Gastrocnemius medialis (tissue), 4 donors: Measurements from ENCODE around the gene CCNC.

Experiments
- POLR2A ChIP-seq, 2 donors: fragments of 450-650 bp; IDR thresholded peaks; one replicate each; pipeline ENCODE4 v1.6.1; 2017; ENCODE audit warnings: antibody characterized with exemption in 2 of 2, mild to moderate bottlenecking in 2 of 2, moderate library complexity in 2 of 2
- TF ChIP-seq, protein P1 (sequence below), 5 experiments: fragments of 450-650 bp in 3 of 5; fragments of 200-600 bp in 2 of 5; sonication (generic) in 2 of 5; IDR thresholded peaks in 4 of 5; conservative IDR thresholded peaks in 1 of 5; 1 replicate in 4 of 5; 2 replicates in 1 of 5; pipeline ENCODE4 v1.5.1; 2016 to 2019; ENCODE audit warnings: antibody characterized with exemption in 5 of 5, mild to moderate bottlenecking in 3 of 5, moderate library complexity in 3 of 5

DNA sequence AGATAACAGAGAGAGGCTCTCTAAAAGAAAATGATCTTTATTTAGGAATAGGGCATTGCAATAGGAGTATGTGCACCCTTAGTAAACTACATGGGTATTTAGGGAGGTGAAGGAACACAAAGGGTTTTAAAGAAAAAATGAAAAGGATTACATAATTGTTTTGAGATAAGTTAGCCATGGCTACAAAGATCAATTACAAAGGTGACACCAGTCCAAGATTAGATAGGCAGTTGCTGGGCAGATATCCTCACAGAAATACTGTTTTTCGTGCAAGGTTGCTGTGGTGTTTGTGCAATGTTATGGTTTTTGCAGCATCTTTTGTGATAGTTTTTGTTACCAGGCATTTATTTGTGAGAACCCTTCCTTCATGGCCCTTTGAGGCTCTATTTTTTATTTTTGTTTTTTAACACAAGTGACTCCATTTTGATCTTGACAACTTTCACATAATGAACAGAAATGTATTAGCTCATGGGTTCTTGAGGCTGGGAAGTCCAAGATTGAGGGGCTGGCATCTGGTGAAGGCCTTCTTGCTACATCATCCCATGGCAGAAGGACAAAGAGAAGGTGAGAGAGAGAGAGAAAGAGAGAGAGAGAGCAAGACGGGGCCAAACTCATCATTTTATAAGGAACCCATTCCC is 5.6 kb upstream of the CCNC start:
- TF ChIP-seq POLR2A (IDR thresholded peaks at IDR 0.05) = no peak
- TF ChIP-seq, protein P1, sequence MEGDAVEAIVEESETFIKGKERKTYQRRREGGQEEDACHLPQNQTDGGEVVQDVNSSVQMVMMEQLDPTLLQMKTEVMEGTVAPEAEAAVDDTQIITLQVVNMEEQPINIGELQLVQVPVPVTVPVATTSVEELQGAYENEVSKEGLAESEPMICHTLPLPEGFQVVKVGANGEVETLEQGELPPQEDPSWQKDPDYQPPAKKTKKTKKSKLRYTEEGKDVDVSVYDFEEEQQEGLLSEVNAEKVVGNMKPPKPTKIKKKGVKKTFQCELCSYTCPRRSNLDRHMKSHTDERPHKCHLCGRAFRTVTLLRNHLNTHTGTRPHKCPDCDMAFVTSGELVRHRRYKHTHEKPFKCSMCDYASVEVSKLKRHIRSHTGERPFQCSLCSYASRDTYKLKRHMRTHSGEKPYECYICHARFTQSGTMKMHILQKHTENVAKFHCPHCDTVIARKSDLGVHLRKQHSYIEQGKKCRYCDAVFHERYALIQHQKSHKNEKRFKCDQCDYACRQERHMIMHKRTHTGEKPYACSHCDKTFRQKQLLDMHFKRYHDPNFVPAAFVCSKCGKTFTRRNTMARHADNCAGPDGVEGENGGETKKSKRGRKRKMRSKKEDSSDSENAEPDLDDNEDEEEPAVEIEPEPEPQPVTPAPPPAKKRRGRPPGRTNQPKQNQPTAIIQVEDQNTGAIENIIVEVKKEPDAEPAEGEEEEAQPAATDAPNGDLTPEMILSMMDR (IDR thresholded peaks at IDR 0.05 in 4 of 5, conservative IDR thresholded peaks at IDR 0.05 in 1 of 5) = no peak
